Cardiac fibroblast (primary cell): ENCODE results near the gene SMPD2.

Experiments
- DNase-seq, 2 donors: peaks; one replicate each; pipeline versions ENCODE4 v3.0.0 to v3.0.0-alpha.2; 2010; ENCODE audit warnings: low read depth in 2 of 2
- H3K4me3 ChIP-seq, 2 donors: replicated peaks in 1 of 2; 1 replicate in 1 of 2; 2 replicates in 1 of 2; pipeline ENCODE4 v1.5.1; 2011; ENCODE audit warnings: low read depth in 2 of 2, low read length in 2 of 2, mild to moderate bottlenecking in 2 of 2, moderate library complexity in 1 of 2
- TF ChIP-seq, protein P1 (sequence below): IDR thresholded peaks from one replicate; pipeline ENCODE4 v1.5.1; 2011; ENCODE audit warnings: low read depth, mild to moderate bottlenecking, low read length, inconsistent platforms

Gene SMPD2

GRCh38 chr6:109475625-109476024 lies 35.1 kb downstream of the SMPD2 start:
- no peak overlapping the region for H3K4me3 ChIP-seq
- TF ChIP-seq, protein P1, sequence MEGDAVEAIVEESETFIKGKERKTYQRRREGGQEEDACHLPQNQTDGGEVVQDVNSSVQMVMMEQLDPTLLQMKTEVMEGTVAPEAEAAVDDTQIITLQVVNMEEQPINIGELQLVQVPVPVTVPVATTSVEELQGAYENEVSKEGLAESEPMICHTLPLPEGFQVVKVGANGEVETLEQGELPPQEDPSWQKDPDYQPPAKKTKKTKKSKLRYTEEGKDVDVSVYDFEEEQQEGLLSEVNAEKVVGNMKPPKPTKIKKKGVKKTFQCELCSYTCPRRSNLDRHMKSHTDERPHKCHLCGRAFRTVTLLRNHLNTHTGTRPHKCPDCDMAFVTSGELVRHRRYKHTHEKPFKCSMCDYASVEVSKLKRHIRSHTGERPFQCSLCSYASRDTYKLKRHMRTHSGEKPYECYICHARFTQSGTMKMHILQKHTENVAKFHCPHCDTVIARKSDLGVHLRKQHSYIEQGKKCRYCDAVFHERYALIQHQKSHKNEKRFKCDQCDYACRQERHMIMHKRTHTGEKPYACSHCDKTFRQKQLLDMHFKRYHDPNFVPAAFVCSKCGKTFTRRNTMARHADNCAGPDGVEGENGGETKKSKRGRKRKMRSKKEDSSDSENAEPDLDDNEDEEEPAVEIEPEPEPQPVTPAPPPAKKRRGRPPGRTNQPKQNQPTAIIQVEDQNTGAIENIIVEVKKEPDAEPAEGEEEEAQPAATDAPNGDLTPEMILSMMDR, result no peak
- DNase-seq, result no peak

GRCh38 chr6:109477184-109477583 lies 36.7 kb downstream of the SMPD2 start:
- no peak overlapping the region for H3K4me3 ChIP-seq
- TF ChIP-seq, protein P1, result no peak

DNA sequence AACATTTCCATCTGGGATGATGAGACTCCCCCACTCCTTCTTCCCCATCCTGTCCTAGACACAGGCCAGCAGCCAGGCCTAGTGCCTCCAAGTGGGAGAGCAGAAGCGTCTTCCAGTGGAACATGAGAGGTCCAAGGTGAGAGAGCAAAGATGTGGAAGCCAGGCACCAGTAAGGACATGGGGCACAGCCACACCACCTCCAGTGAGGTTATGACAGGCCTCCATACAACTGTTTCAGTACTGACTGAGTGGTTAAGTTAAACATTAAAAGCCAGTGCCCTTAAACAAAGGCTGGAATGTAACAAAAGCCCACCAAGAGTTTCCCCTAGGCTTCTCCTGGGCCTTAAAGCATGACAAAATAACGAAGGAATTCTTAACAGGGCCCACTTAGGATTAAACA lies 37.2 kb downstream of the SMPD2 start:
- TF ChIP-seq, protein P1, result no peak
- no peak overlapping the region for H3K4me3 ChIP-seq
- DNase-seq, result no peak

More at GRCh38 chr6:109477184-109477583, 36.7 kb downstream of the SMPD2 start:
- no peak for DNase-seq

DNA sequence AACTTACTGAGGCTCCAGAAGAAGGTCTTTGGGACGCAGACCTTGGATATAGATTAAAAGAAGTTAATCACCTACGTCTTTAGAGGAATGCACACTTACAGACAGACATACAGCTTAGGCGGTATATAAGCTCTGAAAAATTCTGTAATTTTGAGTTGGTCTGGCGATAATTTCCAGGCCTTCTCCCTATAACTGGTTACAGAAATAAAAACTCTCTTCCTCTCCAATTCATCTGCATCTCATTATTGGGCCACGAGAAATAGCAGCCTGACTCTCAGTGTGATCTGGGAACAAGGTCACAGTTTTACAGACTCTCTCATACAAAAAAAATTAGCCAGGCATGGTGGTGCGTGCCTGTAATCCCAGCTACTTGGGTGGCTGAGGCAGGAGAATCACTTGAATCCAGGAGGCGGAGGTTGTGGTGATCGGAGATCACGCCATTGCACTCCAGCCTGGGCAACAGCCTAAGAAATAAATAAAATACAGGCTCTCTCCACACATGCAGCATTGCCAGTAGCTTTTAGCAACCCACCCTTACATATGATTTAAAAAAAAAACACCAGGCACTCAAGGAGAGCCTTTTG lies 37.8 kb downstream of the SMPD2 start:
- TF ChIP-seq, protein P1, result no peak
- no peak overlapping the region for H3K4me3 ChIP-seq
- no peak for DNase-seq

- no peak overlapping the region for H3K4me3 ChIP-seq
- TF ChIP-seq, protein P1, result no peak
These were observed 38.5 kb downstream of the SMPD2 start for GRCh38 chr6:109478841-109479624.

GRCh38 chr6:109480993-109481480 lies 40.5 kb downstream of the SMPD2 start:
- H3K4me3 ChIP-seq, result no peak overlapping the region
- DNase-seq, result no peak
- TF ChIP-seq, protein P1, result no peak

More at GRCh38 chr6:109478841-109479624, 38.5 kb downstream of the SMPD2 start:
- no peak for DNase-seq
